Measurements from ENCODE around the gene SLC6A6.

Gene SLC6A6

DNA sequence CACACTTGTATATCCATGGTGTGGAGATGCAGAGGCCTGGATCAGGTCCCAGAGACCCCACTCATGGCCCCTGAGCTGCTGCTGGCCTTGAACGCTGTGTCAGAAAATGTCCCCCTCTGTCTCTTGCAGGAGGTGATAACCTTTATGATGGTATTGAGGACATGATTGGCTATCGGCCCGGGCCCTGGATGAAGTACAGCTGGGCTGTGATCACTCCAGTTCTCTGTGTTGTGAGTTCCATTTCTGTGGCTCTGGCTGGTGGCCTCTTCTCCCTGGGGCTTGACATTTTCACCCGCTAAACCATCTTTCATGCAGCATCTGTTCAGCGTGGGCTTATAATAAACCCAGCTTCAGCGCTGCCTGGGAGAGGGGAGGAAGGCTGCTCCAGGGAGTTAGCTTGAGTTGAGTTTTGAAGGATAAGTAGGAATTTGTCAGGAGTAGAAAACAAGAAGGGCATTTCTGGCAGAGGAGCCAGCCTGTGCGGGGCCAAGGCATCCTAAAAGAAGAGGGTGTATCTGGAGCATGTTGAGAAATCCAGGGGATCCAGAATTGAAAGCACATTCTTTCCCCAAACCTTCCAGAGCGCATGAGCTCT lies 76.6 kb downstream of the SLC6A6 start:
- H3K9ac ChIP-seq (ENCODE audit: low read length): no peak overlapping the region
- no peaks in the 10 kb centered on the region for H3K27me3 ChIP-seq (ENCODE audit: control insufficient read depth, insufficient read depth, low read length)
- no peaks in the 10 kb centered on the region for H3K4me1 ChIP-seq (ENCODE audit: control insufficient read depth, insufficient read depth, low read length)
- H3K36me3 ChIP-seq (ENCODE audit: control insufficient read depth, insufficient read depth, low read length): peaks cover 4% of the 10 kb centered on the region
- no peak overlapping the region for H3K4me3 ChIP-seq (ENCODE audit: low read length)
- no peak overlapping the region for H3K27ac ChIP-seq (ENCODE audit: low read depth, low read length)

DNA sequence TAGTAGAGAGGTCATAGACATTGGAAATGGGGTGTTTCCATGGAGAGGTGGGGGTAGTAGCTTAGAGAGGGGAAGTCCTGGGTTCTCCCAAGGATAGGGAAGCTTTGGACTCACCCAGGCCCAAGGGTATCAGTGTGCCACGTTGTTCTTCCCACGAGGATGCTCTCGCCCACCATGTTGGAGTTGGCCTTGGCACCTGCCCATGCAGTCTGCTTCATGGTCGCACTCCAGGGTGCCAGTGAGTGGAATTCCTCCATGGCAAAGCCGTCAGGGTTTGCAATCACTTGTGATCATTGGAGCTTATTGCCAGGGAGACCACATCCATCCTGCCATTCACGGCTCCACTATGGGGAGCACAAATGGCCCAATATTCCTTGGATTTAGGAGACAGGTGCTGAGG lies 77.2 kb downstream of the SLC6A6 start:
- H3K27me3 ChIP-seq (ENCODE audit: control insufficient read depth, insufficient read depth, low read length): no peaks in the 10 kb centered on the region
- no peak overlapping the region for H3K27ac ChIP-seq (ENCODE audit: low read depth, low read length)
- no peak overlapping the region for H3K9ac ChIP-seq (ENCODE audit: low read length)
- no peaks in the 10 kb centered on the region for H3K4me1 ChIP-seq (ENCODE audit: control insufficient read depth, insufficient read depth, low read length)
- no peak overlapping the region for H3K4me3 ChIP-seq (ENCODE audit: low read length)
- H3K36me3 ChIP-seq (ENCODE audit: control insufficient read depth, insufficient read depth, low read length): peaks cover 4% of the 10 kb centered on the region

DNA sequence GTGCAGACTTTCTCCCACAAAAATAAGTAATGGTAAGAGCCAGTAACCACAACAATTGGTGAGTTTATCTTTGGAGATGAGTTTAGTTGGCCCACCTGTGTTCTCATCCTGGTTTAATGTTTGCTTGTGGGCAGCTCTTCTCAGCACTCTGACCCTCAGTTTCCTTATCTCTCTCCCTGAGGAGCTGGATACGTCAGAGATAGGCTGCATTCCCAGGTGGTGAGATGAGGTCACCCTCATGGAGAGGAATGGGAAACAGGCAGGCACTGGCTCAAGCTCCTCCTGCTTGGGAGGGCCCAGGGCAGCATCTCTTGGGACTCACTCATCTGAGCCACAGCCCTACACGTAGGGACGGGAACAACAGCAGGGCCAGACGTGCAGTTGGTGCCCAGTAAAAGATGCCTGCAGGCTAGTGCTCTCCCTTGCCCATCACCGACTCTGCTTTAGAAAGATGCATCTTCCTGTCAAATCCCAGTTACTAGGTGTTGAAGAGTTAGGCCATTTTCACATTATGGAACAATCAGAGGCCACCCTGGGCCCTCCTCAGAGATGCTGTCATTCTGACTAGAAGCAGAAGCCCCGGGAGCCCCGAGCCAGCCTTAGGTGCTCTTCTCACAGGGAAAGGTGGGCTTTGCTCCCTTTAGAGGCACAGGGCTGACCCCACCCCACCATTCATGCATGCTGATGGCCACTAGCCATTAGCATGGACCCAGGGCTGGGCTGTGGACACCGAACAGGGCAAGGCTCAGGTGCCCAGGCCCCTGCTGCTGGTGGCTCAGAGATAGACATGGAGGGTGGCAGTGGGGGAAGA lies 78.0 kb downstream of the SLC6A6 start:
- H3K36me3 ChIP-seq (ENCODE audit: control insufficient read depth, insufficient read depth, low read length): peaks cover 4% of the 10 kb centered on the region
- H3K4me1 ChIP-seq (ENCODE audit: control insufficient read depth, insufficient read depth, low read length): no peaks in the 10 kb centered on the region
- H3K27me3 ChIP-seq (ENCODE audit: control insufficient read depth, insufficient read depth, low read length): no peaks in the 10 kb centered on the region
- no peak overlapping the region for H3K9ac ChIP-seq (ENCODE audit: low read length)
- no peak overlapping the region for H3K27ac ChIP-seq (ENCODE audit: low read depth, low read length)
- H3K4me3 ChIP-seq (ENCODE audit: low read length): no peak overlapping the region

DNA sequence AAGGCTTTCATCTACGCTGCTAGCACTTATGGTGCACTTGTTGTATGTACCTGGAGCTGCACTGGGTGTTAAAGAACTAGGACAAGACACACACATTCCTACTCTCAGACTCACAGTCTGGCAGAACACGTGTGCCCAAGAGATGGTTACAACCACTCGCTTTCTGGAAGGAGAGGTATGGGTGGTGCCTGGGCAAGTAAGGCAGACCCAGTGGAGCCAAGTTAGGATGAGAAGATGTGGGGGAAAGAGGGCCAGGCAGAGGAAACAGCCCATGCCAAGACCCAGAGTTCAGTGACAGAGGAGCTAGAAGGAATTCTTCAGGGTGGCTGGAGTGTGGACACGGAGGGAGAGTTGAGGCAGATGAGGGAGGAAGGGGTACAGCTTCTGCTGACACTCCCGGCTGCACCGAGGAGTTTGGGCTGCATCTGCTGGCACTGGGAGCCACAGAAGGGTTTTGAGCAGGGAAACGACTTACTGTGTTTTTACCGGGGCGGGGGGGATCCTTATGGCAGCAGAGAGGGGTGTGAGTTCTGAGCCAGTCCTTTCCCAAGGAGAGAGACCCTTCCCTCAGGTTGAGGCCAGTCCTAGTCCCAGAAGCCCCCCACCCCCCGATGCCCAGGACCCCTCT lies 78.7 kb downstream of the SLC6A6 start:
- H3K36me3 ChIP-seq (ENCODE audit: control insufficient read depth, insufficient read depth, low read length): peaks cover 4% of the 10 kb centered on the region

DNA sequence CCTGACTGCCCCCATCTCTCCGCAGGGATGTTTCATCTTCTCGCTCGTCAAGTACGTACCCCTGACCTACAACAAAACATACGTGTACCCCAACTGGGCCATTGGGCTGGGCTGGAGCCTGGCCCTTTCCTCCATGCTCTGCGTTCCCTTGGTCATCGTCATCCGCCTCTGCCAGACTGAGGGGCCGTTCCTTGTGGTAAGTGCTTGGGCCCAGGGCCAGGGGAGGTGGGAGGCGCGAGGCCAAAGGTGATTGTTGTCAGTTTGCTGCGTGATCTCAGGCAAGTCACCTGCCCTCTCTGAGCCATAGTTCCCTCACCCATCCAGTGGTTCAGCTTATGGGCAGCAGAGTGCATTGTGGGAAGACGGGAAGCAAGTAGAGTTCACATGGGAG lies 79.2 kb downstream of the SLC6A6 start:
- Histone ChIP-seq H3K4me3 (ENCODE audit: low read length) (no peak overlapping the region), H3K27ac (ENCODE audit: low read depth, low read length) (no peak overlapping the region), H3K36me3 (ENCODE audit: control insufficient read depth, insufficient read depth, low read length) (peaks cover 4% of the 10 kb centered on the region), H3K9ac (ENCODE audit: low read length) (no peak overlapping the region), H3K4me1 (ENCODE audit: control insufficient read depth, insufficient read depth, low read length) (no peaks in the 10 kb centered on the region), H3K27me3 (ENCODE audit: control insufficient read depth, insufficient read depth, low read length) (no peaks in the 10 kb centered on the region)

More for the DNA sequence above, 78.7 kb downstream of the SLC6A6 start:
- Histone ChIP-seq H3K27me3 (ENCODE audit: control insufficient read depth, insufficient read depth, low read length) (no peaks in the 10 kb centered on the region), H3K4me3 (ENCODE audit: low read length) (no peak overlapping the region), H3K9ac (ENCODE audit: low read length) (no peak overlapping the region), H3K27ac (ENCODE audit: low read depth, low read length) (no peak overlapping the region), H3K4me1 (ENCODE audit: control insufficient read depth, insufficient read depth, low read length) (no peaks in the 10 kb centered on the region)

DNA sequence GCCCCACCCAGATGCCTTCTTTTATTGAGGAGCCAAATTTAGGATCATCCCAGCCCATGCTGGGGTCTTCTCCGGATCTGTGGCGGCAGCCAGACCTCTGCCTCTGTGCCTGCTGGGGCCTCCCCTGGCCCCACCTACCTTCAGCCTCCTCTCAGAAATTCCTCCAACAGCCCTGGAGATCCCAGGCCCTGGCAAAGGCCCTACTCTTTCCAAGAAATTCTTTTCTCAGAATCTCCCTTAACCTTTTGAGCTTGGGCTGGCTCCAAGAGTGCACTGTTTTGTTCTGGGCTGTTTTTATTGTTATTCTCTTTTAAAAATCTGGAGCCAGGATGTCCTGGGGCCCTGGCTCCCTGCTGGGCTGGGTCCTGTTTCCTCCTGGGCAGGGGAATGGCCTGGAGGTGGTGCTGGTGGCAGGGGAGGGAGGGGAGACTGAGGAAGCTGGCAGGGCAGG lies 79.9 kb downstream of the SLC6A6 start:
- Histone ChIP-seq H3K9ac (ENCODE audit: low read length) (no peak overlapping the region), H3K27ac (ENCODE audit: low read depth, low read length) (no peak overlapping the region), H3K36me3 (ENCODE audit: control insufficient read depth, insufficient read depth, low read length) (peaks cover 4% of the 10 kb centered on the region), H3K27me3 (ENCODE audit: control insufficient read depth, insufficient read depth, low read length) (no peaks in the 10 kb centered on the region), H3K4me3 (ENCODE audit: low read length) (no peak overlapping the region), H3K4me1 (ENCODE audit: control insufficient read depth, insufficient read depth, low read length) (no peaks in the 10 kb centered on the region)

DNA sequence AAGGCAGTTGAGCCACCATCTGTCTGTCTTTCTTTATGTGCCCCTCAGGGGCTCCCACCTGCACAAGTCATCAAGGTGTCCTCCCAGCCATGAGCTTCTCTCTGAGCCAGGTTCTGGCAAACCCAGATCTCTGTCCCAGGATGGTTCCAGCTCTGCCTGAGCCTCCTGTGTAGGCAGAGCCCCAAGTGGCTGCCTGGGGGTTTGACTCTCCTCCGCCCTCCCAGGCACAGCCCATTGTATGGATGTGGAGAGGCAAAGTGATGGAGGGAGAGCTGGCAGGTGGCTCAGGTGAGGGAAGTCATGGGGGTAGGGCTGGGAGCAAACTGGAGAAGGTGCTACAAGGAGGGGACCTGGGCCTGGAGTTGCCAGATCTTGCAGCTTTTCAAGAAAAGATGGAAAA lies 80.9 kb downstream of the SLC6A6 start:
- H3K36me3 ChIP-seq (ENCODE audit: control insufficient read depth, insufficient read depth, low read length): peaks cover 4% of the 10 kb centered on the region
- no peaks in the 10 kb centered on the region for H3K4me1 ChIP-seq (ENCODE audit: control insufficient read depth, insufficient read depth, low read length)
- H3K27me3 ChIP-seq (ENCODE audit: control insufficient read depth, insufficient read depth, low read length): no peaks in the 10 kb centered on the region
- H3K27ac ChIP-seq (ENCODE audit: low read depth, low read length): no peak overlapping the region
- no peak overlapping the region for H3K9ac ChIP-seq (ENCODE audit: low read length)
- H3K4me3 ChIP-seq (ENCODE audit: low read length): no peak overlapping the region

DNA sequence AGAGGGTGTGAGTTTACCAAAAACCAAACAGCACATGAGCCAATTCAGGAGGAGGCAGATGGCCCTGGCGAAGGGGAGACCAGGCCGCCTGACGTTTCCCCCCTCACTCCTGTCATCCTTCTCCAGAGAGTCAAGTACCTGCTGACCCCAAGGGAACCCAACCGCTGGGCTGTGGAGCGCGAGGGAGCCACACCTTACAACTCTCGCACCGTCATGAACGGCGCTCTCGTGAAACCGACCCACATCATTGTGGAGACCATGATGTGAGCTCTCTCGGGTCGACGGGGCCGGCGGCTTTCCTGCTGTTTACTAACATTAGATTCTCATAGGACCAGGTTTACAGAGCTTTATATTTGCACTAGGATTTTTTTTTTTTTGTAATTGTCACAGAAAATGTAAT lies 82.3 kb downstream of the SLC6A6 start:
- Histone ChIP-seq H3K4me1 (ENCODE audit: control insufficient read depth, insufficient read depth, low read length) (no peaks in the 10 kb centered on the region), H3K4me3 (ENCODE audit: low read length) (no peak overlapping the region), H3K27ac (ENCODE audit: low read depth, low read length) (no peak overlapping the region), H3K27me3 (ENCODE audit: control insufficient read depth, insufficient read depth, low read length) (no peaks in the 10 kb centered on the region), H3K9ac (ENCODE audit: low read length) (no peak overlapping the region), H3K36me3 (ENCODE audit: control insufficient read depth, insufficient read depth, low read length) (no peaks in the 10 kb centered on the region)

DNA sequence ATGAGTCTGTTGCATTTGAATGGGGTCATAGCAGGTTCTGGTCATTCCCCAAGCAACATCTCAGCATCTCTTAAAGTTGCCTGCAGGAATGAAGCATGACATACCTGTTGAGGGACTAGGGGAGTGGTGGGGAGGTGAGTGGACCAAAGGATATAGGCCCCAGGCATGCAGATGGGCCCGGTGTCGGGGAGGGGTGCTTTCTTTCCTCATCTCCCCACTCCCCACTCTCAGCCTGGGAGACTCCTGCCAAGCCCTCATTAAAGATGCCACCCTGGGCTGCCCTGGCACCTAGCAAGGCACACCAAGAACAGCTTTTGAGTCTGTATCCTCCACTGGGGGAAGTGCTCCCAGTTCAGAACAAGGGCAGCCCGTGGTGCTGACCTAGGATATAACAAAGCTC lies 83.6 kb downstream of the SLC6A6 start:
- no peaks in the 10 kb centered on the region for H3K27me3 ChIP-seq (ENCODE audit: control insufficient read depth, insufficient read depth, low read length)
- no peak overlapping the region for H3K27ac ChIP-seq (ENCODE audit: low read depth, low read length)
- H3K4me3 ChIP-seq (ENCODE audit: low read length): no peak overlapping the region
- H3K4me1 ChIP-seq (ENCODE audit: control insufficient read depth, insufficient read depth, low read length): no peaks in the 10 kb centered on the region
- no peaks in the 10 kb centered on the region for H3K36me3 ChIP-seq (ENCODE audit: control insufficient read depth, insufficient read depth, low read length)
- H3K9ac ChIP-seq (ENCODE audit: low read length): no peak overlapping the region

DNA sequence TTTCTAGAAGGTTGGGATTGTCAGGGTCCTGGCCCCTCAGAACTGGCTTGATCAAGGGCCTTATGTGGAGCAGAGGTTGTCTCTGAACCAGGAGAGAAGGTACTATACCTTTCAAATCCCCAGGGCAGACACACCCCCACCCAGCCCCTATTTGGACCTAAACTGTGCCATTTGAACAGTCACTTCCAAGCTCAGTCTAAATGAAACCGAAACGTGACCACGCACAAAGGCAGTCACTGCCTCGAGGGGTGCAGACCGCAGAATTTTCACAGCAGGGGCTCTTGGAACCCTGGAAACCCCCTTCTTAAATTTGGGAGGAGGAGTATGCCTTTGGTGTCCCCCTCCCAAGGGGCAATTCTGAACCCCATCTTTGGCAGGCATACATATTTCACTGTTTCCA lies 84.1 kb downstream of the SLC6A6 start:
- no peaks in the 10 kb centered on the region for H3K4me1 ChIP-seq (ENCODE audit: control insufficient read depth, insufficient read depth, low read length)
- no peak overlapping the region for H3K27ac ChIP-seq (ENCODE audit: low read depth, low read length)
- no peaks in the 10 kb centered on the region for H3K36me3 ChIP-seq (ENCODE audit: control insufficient read depth, insufficient read depth, low read length)

DNA sequence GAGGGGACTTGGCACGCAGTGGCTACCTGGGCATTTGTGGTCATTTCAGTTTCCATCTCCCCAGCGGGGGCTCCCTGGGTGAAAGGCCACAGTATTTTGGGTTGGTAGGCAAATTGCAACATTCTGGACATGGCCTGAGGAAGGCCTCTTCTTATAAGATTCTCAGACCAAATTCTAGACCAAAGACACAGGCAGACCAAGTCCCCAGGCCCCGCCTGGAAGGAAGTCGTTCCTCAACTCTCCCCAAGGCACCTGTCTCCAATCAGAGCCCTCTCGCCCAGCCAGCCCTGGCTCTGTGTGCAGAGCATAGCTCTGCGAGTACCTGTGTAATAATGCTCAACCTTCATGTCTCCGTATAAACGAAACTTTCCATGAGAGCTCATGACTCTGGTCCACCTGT lies 84.7 kb downstream of the SLC6A6 start:
- Histone ChIP-seq H3K4me1 (ENCODE audit: control insufficient read depth, insufficient read depth, low read length) (no peaks in the 10 kb centered on the region), H3K27ac (ENCODE audit: low read depth, low read length) (no peak overlapping the region), H3K9ac (ENCODE audit: low read length) (no peak overlapping the region), H3K4me3 (ENCODE audit: low read length) (no peak overlapping the region), H3K36me3 (ENCODE audit: control insufficient read depth, insufficient read depth, low read length) (no peaks in the 10 kb centered on the region), H3K27me3 (ENCODE audit: control insufficient read depth, insufficient read depth, low read length) (no peaks in the 10 kb centered on the region)

More for the DNA sequence above, 84.1 kb downstream of the SLC6A6 start:
- no peaks in the 10 kb centered on the region for H3K27me3 ChIP-seq (ENCODE audit: control insufficient read depth, insufficient read depth, low read length)
- H3K4me3 ChIP-seq (ENCODE audit: low read length): no peak overlapping the region
- no peak overlapping the region for H3K9ac ChIP-seq (ENCODE audit: low read length)

DNA sequence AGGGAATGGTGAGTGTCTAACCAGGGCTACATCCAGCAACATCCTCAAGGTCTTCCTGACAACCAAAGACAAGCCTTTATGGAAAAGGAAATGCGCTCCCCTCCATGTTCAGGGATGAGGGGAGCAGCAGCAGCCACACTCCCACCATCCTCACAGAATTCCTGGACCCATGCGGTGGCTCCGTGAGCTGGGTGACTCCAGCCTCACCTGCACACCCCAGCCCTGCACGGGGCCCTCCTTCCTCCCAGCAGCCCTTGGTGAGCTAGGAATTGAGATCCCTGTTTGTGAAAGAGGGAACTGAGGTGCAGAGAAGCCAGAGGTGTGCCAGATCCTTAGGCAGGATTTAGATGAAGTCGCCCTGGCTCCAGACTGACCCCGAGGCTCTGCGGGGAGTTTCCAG lies 85.4 kb downstream of the SLC6A6 start:
- no peak overlapping the region for H3K4me3 ChIP-seq (ENCODE audit: low read length)
- H3K27ac ChIP-seq (ENCODE audit: low read depth, low read length): no peak overlapping the region
- no peaks in the 10 kb centered on the region for H3K4me1 ChIP-seq (ENCODE audit: control insufficient read depth, insufficient read depth, low read length)
- no peaks in the 10 kb centered on the region for H3K27me3 ChIP-seq (ENCODE audit: control insufficient read depth, insufficient read depth, low read length)
- no peak overlapping the region for H3K9ac ChIP-seq (ENCODE audit: low read length)
- H3K36me3 ChIP-seq (ENCODE audit: control insufficient read depth, insufficient read depth, low read length): no peaks in the 10 kb centered on the region
